Rectal smooth muscle tissue (tissue), 1 donor: Measurements from ENCODE around the gene FAM222A.

Experiments used
- H3K27ac ChIP-seq: one replicate; pipeline ENCODE4 v1.7.0; 2013; ENCODE audit warnings: low read depth, low read length, inconsistent platforms
- H3K27me3 ChIP-seq: one replicate; pipeline ENCODE4 v1.7.0; 2013; ENCODE audit warnings: low read length; ENCODE audit not compliant: control insufficient read depth, insufficient read depth
- H3K36me3 ChIP-seq: one replicate; pipeline ENCODE4 v1.7.0; 2013; ENCODE audit warnings: low read length; ENCODE audit not compliant: control insufficient read depth, insufficient read depth
- H3K4me1 ChIP-seq: one replicate; pipeline ENCODE4 v1.7.0; 2013; ENCODE audit warnings: low read length; ENCODE audit not compliant: control insufficient read depth, insufficient read depth
- H3K4me3 ChIP-seq: one replicate; pipeline ENCODE4 v1.7.0; 2013; ENCODE audit warnings: low read length
- H3K9ac ChIP-seq: one replicate; pipeline ENCODE4 v1.7.0; 2013; ENCODE audit warnings: low read length

Gene FAM222A

DNA sequence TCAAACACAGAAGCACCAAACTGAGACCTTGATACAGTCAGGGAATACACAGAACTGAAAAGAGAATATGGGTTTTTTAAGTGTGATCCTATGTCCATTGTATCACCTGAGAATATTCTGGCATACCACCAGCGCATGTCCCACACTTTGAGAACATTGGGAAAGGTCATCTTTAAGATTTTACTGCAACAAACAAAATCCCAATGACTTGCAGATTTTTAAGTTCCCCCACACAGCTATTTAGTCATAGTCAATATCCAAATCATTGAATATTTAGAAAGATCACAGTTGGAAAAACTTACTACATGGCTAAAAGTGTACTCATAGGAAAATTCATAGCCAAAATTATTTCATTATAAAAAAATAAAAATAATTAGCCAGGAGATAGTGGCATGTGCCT lies 65.1 kb downstream of the FAM222A start:
- no peak overlapping the region for H3K27ac ChIP-seq
- no peaks in the 10 kb centered on the region for H3K36me3 ChIP-seq
- no peaks in the 10 kb centered on the region for H3K4me1 ChIP-seq

DNA sequence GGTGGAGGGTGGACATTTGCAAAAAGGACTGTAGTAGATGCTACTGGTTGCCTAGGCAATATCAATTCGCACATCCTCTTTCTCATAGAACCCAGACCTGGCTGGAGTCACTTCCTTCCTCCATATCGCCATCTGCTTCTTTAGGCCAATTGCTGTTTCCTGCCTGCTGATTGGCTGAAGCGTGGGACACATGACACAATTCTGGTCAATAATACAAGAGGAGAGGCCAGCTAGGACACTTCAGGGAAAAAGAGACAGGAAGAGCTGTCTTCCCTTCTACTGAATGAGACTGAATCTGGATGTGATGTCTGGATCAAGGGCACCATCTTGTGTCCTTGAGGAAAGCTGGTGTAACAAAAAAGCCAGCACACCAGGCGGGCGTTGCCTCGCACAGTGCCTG lies 65.8 kb downstream of the FAM222A start:
- no peaks in the 10 kb centered on the region for H3K27me3 ChIP-seq
- H3K9ac ChIP-seq: no peak overlapping the region
- no peaks in the 10 kb centered on the region for H3K36me3 ChIP-seq
- H3K4me1 ChIP-seq: no peaks in the 10 kb centered on the region
- H3K4me3 ChIP-seq: no peak overlapping the region
- H3K27ac ChIP-seq: no peak overlapping the region

More for the DNA sequence above, 65.1 kb downstream of the FAM222A start:
- no peak overlapping the region for H3K4me3 ChIP-seq
- H3K27me3 ChIP-seq: no peaks in the 10 kb centered on the region
- no peak overlapping the region for H3K9ac ChIP-seq

DNA sequence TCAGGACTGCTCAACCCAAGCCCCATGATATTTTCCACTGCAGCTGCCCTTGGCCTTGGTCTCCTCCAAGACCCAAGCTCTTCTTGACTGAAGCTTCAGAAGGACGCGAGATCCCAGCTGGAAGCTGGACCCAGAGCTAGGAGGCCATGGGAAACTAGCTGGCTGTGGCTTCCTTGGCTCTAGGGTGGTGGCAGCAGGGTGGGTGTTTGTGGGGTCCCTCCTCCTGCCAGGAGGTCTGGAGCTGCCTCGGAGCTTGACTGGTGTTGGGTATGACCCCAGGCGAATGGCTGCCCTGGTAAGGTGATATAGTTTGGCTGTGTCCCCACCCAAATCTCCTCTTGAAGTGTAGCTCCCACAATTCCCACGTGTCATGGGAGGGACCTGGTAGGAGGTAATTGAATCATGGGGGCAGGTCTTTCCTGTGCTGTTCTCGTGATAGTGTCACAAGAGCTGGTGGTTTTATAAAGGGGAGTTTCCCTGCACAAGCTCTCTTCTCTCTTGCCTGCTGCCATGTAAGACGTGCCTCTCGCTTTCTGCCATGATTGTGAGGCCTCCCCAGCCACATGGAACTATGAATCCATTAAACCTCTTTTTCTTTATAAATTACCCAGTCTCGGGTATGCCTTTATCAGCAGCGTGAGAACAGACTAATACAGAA lies 68.2 kb downstream of the FAM222A start:
- H3K4me1 ChIP-seq: no peaks in the 10 kb centered on the region
- H3K4me3 ChIP-seq: no peak overlapping the region
- H3K27ac ChIP-seq: no peak overlapping the region
- no peak overlapping the region for H3K9ac ChIP-seq
- no peaks in the 10 kb centered on the region for H3K27me3 ChIP-seq
- no peaks in the 10 kb centered on the region for H3K36me3 ChIP-seq

DNA sequence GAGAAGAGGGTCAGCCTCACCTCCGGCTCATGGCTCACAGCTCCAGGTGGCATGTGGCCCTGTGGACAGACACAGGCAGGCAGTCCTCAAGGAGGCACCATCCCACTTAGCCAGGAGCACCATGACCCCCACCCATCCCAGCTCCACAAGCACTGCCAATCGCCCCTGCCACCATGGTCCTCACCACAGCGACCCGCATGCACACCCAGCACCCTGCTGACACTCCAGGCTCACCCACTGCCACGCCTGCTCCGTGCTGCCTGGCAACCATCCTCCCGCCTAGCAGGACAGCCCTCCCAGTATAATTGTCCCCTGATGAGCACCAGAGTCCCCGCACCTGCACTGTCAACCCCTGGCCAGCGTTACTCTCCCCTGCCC lies 68.7 kb downstream of the FAM222A start:
- H3K27ac ChIP-seq: no peak overlapping the region
- H3K9ac ChIP-seq: no peak overlapping the region
- H3K4me3 ChIP-seq: no peak overlapping the region
- H3K4me1 ChIP-seq: no peaks in the 10 kb centered on the region
- no peaks in the 10 kb centered on the region for H3K27me3 ChIP-seq
- no peaks in the 10 kb centered on the region for H3K36me3 ChIP-seq

DNA sequence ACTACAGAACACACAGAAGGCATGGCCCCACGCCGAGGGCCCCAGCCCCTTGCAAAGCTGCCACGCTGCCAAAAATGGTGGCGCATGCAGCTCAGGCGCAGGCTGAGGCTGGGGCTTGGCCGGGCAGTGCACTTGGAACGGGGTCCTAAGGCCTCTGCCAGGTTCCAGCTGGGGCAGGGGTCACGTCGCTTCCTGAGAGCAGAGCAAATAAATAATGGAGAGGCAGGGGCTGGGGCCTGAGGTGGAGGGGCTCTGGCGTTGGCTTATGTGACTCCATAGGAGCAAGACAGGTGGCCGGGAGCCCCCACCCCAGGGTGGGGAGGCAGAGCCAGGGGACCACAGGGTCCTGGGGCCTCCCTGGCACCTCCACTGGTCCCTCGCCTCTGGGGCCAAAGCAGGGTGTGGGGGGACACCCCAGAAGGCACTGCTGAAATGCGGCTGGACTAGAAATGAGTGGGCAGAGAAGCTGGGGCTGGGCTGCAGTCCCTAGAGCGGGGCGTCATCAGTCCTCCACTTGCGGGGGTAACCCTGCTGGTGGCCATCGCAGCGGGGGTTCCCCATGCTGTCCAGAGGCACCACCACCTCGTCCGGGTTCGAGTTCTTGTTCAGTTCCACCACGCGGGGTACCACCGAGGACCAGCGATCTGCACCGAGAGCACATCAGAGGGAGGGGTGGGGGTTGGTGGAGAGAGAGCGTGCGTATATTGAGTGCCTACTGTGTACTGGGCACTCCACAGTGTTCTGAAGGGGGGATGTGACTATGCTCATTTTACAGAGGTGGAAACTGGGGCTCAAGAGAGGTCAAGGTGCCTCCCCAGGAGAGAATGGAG lies 69.7 kb downstream of the FAM222A start:
- Histone ChIP-seq H3K36me3 (no peaks in the 10 kb centered on the region), H3K27me3 (no peaks in the 10 kb centered on the region), H3K27ac (no peak overlapping the region), H3K4me1 (no peaks in the 10 kb centered on the region), H3K9ac (no peak overlapping the region), H3K4me3 (no peak overlapping the region)

DNA sequence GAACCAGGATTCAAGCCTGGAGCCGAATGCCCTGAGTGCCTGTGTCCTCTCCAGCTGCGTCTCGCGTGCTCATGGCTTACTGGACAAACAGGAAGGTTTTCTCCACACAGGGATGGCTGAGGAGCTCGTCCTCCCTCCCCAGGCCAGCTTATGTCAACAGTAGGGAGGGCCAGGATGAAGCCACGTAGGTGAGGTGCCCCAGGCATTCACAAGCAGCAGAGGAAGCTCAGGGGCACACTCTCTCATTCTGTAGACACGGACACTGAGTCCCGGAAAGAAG lies 70.3 kb downstream of the FAM222A start:
- Histone ChIP-seq H3K9ac (no peak overlapping the region), H3K27ac (no peak overlapping the region), H3K27me3 (no peaks in the 10 kb centered on the region), H3K4me1 (no peaks in the 10 kb centered on the region), H3K36me3 (no peaks in the 10 kb centered on the region), H3K4me3 (no peak overlapping the region)

DNA sequence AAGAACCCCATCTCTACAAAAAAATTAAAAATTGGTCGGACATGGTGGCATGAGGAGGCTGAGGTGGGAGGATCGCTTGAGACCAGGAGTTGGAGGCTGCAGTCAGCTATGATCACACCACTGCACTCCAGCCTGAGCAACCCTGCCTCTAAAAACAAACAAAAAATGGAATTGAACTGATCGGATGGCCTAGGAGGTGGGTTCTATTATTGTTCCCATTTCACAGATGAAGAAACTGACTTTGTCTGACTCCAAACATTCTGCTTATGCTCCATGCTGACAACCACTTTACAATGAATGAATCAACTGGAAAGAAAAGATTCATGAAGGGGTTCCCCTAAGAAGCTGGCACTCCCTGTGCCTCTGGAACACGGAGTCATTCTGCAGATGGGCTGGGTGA lies 72.2 kb downstream of the FAM222A start:
- H3K4me1 ChIP-seq: no peaks in the 10 kb centered on the region
- no peak overlapping the region for H3K9ac ChIP-seq
- no peaks in the 10 kb centered on the region for H3K27me3 ChIP-seq
- H3K27ac ChIP-seq: no peak overlapping the region
- H3K36me3 ChIP-seq: no peaks in the 10 kb centered on the region
- no peak overlapping the region for H3K4me3 ChIP-seq

DNA sequence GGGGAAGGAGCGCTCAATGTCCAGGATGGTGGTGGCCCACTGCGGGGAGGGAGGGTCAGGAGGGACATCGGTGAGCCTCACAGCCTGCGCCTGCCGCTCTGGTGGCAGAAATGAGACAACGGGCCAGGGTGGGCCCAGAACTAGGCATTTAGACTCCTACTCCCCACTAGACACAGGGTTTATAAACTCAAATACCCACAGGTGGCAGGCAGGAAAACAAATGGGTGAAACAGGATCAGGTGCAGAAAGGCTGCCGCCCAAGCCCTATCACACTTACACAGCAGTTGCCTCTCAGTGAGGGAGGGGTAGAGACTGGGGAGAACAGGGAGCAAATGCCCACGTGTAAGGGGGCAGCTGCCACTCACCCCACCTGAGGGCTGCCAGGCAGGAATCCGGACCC lies 73.2 kb downstream of the FAM222A start:
- no peak overlapping the region for H3K9ac ChIP-seq
- no peaks in the 10 kb centered on the region for H3K36me3 ChIP-seq
- no peak overlapping the region for H3K4me3 ChIP-seq
- no peak overlapping the region for H3K27ac ChIP-seq
- no peaks in the 10 kb centered on the region for H3K27me3 ChIP-seq
- H3K4me1 ChIP-seq: no peaks in the 10 kb centered on the region

DNA sequence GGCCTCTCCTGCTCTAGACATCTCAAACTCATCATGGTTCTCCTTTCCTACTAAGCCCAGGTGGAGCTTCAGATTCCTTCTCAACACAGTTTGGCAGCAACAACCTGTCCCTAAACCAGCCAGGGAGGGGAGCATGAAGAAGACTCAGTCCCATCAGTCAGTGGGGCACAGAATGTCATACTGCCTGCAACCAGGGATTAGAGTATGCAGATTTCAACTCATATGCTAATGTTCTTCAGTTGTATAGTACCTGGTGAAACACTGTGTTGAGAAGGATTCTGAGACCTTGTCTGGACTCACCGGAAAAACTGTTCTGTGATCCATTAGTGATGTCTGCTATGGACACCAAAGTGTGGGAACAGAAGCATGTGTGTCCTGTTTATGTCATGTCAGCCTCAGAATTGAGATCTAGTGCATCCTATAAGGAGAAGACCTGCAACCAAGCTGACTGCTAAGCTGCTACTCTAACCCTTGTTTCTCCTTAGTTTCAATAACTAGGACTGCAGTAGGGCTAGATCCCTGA lies 76.0 kb downstream of the FAM222A start:
- Histone ChIP-seq H3K36me3 (no peaks in the 10 kb centered on the region), H3K27me3 (no peaks in the 10 kb centered on the region), H3K9ac (no peak overlapping the region), H3K4me1 (no peaks in the 10 kb centered on the region), H3K4me3 (no peak overlapping the region), H3K27ac (no peak overlapping the region)

DNA sequence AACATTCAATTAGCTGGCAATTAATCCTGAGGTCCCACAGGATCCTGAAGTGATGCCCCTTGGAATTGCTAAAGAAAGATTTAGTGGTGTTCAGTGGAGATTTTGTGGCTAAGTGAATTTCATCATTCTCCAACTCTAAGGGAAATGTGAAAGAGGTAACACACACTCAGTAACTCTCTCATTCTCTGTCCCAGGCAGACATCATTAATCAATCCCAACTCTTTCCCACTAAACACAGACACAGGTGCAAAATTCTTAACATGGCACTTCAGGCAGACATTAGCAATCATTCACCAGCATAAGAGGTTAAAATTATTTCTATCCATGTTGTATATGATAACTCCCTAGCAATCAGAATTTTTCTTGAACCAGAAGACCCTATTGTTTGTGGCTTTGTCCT lies 79.4 kb downstream of the FAM222A start:
- Histone ChIP-seq H3K4me1 (no peaks in the 10 kb centered on the region), H3K36me3 (no peaks in the 10 kb centered on the region), H3K9ac (no peak overlapping the region), H3K4me3 (no peak overlapping the region), H3K27ac (no peak overlapping the region), H3K27me3 (no peaks in the 10 kb centered on the region)

DNA sequence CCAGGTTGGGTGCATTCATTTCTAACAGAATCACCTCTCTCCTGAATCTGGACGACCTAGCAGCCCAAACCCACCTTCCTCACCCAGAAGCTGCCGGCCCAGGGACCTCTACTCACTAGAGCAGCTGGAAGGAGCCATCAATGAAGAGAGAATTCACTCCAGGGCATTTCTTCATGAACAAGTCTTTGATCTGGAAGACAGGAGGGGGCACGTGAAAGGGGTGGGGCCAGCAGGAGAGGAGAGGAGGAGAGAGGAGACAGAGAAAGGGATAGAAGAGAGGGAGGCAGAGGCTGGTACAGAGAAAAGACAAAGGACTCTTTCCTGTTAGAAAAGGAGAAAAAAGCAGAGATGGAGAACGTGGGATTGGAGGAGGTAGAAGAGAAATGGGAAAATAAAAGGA lies 79.8 kb downstream of the FAM222A start:
- H3K4me1 ChIP-seq: no peaks in the 10 kb centered on the region

DNA sequence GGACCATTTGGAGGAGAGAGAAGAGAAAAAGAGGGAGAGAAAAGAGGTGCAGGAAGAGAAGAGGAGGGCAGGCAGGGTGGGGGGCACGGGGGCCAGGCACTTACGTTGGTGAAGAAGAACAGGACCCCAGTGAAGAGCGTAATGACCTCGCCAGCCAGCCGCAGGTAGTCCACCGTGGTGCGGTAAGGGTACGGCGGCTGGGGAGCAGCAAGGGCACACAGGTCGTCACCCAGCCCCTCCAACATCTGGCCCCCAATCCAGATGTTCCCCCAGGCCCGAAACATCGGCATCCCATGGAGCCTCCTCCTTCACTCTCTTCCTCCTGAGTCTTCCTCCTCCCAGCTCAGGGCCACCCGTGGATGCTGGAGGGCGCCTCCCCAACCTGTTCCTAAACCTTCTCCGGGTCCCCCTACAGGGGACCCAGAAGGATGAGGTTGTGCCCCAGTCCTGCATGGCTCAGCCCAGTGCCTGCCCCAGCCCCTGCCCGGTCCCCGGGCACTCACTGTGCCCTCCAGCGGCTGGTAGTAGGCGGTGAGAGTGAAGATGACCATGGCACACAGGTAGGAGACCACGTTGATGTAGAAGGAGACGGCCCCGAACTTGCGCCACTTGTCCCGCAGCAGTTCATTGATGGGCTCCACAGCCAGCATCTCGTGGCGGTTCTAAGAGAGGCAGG lies 80.3 kb downstream of the FAM222A start:
- Histone ChIP-seq H3K9ac (no peak overlapping the region), H3K27ac (no peak overlapping the region), H3K27me3 (no peaks in the 10 kb centered on the region), H3K4me3 (no peak overlapping the region), H3K36me3 (no peaks in the 10 kb centered on the region), H3K4me1 (no peaks in the 10 kb centered on the region)

More for the DNA sequence above, 79.8 kb downstream of the FAM222A start:
- no peaks in the 10 kb centered on the region for H3K27me3 ChIP-seq
- H3K4me3 ChIP-seq: no peak overlapping the region
- no peak overlapping the region for H3K9ac ChIP-seq
- H3K27ac ChIP-seq: no peak overlapping the region
- no peaks in the 10 kb centered on the region for H3K36me3 ChIP-seq
